GM12878 (cell line): ENCODE data around the gene SNCA. TPM values are rescaled to one million over a fixed set of nuclear protein-coding genes. Genes with fewer than 3 reads are reported as not detected.

Source experiments
- ATAC-seq: fragments of 200-7000 bp; cut with Tn5 transposase; 3 replicates; pipeline ENCODE4 v1.9.1; 2020; ENCODE audit warnings: mild to moderate bottlenecking, moderate library complexity
- BruUV-seq: library from RNA; stranded (reverse); fragments of 400-500 nt; replicated peaks from 2 replicates; lab custom pipeline; 2021; lab: Mats Ljungman, UMichigan
- CTCF ChIA-PET: fragments of 300-600 bp; sonication (Branson Sonifier 250); formaldehyde crosslinking; extraction: SDS; loops from one replicate; lab custom pipeline; 2021; ENCODE audit warnings: inconsistent platforms; lab: Yijun Ruan, JAX
- POLR2A ChIA-PET: fragments of 350-600 bp; formaldehyde crosslinking; extraction: SDS; loops from one replicate; lab custom pipeline; 2021; ENCODE audit warnings: inconsistent platforms; lab: Charles Lee
- RAD21 ChIA-PET: fragments of 300-600 bp; sonication (Branson Sonifier 250); formaldehyde crosslinking; loops from one replicate; lab custom pipeline; 2023; ENCODE audit warnings: antibody characterized with exemption; ENCODE audit not compliant: unreplicated experiment; lab: Charles Lee
- SMC1A ChIA-PET: fragments of 300-600 bp; sonication (Branson Sonifier 250); formaldehyde crosslinking; loops from one replicate; lab custom pipeline; 2023; ENCODE audit not compliant: unreplicated experiment, uncharacterized antibody; lab: Charles Lee
- DNase-seq: peaks from one replicate; pipeline ENCODE4 v3.0.0-alpha.2; 2011; ENCODE audit warnings: low read depth, low spot score
- FAIRE-seq: peaks from 3 replicates; lab custom pipeline; 2011; peaks lifted over from hg19 to GRCh38; lab: Jason Lieb, UNC
- H2AFZ ChIP-seq: 2 replicates; pipeline ENCODE4 v1.6.0; 2011; ENCODE audit warnings: low read depth, low read length, control low read depth; ENCODE audit not compliant: control insufficient read depth
- H3K27ac ChIP-seq: 2 replicates; pipeline ENCODE4 v1.5.1; 2011; ENCODE audit warnings: control low read depth; ENCODE audit not compliant: control insufficient read depth, insufficient read depth
- H3K27me3 ChIP-seq, 2 experiments: replicated peaks in 1 of 2; 2 replicates each; pipeline versions ENCODE4 v1.6.0 to v1.6.1; 2011; ENCODE audit warnings: low read length in 1 of 2; ENCODE audit not compliant: control insufficient read depth in 2 of 2, insufficient read depth in 2 of 2
- H3K36me3 ChIP-seq, 2 experiments: 2 replicates each; pipeline ENCODE4 v1.5.1; 2011; ENCODE audit warnings: low read length in 1 of 2; ENCODE audit not compliant: control insufficient read depth in 2 of 2, insufficient read depth in 2 of 2
- H3K4me1 ChIP-seq: 2 replicates; pipeline ENCODE4 v1.6.1; 2011; ENCODE audit warnings: mild to moderate bottlenecking, low read length, moderate library complexity, mixed read lengths; ENCODE audit not compliant: control insufficient read depth, insufficient read depth
- H3K4me2 ChIP-seq: 2 replicates; pipeline ENCODE4 v1.6.0; 2011; ENCODE audit warnings: control low read depth; ENCODE audit not compliant: control insufficient read depth, insufficient read depth
- H3K4me3 ChIP-seq: fragments of 200-600 bp; sonication (generic); 2 replicates; pipeline ENCODE4 v1.5.1; 2016
- H3K79me2 ChIP-seq: 2 replicates; pipeline ENCODE4 v1.6.0; 2011; ENCODE audit warnings: low read length; ENCODE audit not compliant: control insufficient read depth, insufficient read depth
- H3K9ac ChIP-seq: 2 replicates; pipeline ENCODE4 v1.8.0; 2011; ENCODE audit warnings: low read length, control low read depth, mixed read lengths; ENCODE audit not compliant: control insufficient read depth, insufficient read depth
- H3K9me3 ChIP-seq: replicated peaks from 3 replicates; pipeline ENCODE4 v1.5.1; 2011; ENCODE audit warnings: mild to moderate bottlenecking, low read length; ENCODE audit not compliant: control insufficient read depth, insufficient read depth
- H4K20me1 ChIP-seq: 2 replicates; pipeline ENCODE4 v1.6.0; 2011; ENCODE audit not compliant: control insufficient read depth, insufficient read depth
- BCL11A ChIP-seq: IDR thresholded peaks from 2 replicates; pipeline ENCODE4 v1.6.1; 2011; ENCODE audit warnings: low read depth, low read length
- CBX5 ChIP-seq: sonication (generic); IDR thresholded peaks from 2 replicates; pipeline ENCODE4 v1.6.1; 2016; ENCODE audit warnings: low read depth, moderate library complexity, mild to moderate bottlenecking, inconsistent platforms
- MXI1 ChIP-seq: fragments of 150-350 bp; IDR thresholded peaks from 2 replicates; pipeline ENCODE4 v1.6.1; 2011; ENCODE audit warnings: low read depth, mild to moderate bottlenecking, inconsistent platforms, low read length, improper control_type of control experiment
- SMAD5 ChIP-seq: IDR thresholded peaks from 2 replicates; pipeline ENCODE4 v1.6.1; 2016; ENCODE audit warnings: antibody characterized with exemption, low read depth
- STAT3 ChIP-seq: IDR thresholded peaks from 2 replicates; pipeline ENCODE4 v1.6.1; 2011; ENCODE audit warnings: low read depth, low read length, improper control_type of control experiment
- WGBS: methylation state at CpG from one replicate; pipeline ENCODE4 v1.1.6; 2016; ENCODE audit warnings: low lambda C conversion rate; ENCODE audit not compliant: insufficient replicate concordance, insufficient coverage; ENCODE audit errors: missing lambda C conversion rate; 5-methylcytosine and 5-hydroxymethylcytosine counted together
- in situ Hi-C: fragments of 300-500 bp; cut with MboI; formaldehyde crosslinking; loops from 9 replicates; pipeline ENCODE4 v1.14.3; 2018; ENCODE audit warnings: mixed read lengths
- intact Hi-C: fragments of 100-400 bp; cut with micrococcal nuclease; formaldehyde crosslinking; loops from one replicate; pipeline ENCODE4 v1.14.2; 2022; ENCODE audit not compliant: unreplicated experiment
- polyA plus RNA-seq, 11 experiments: library from polyadenylated mRNA; depleted of rRNA in 4 of 11; unstranded in 6 of 11; stranded (reverse) in 5 of 11; fragments of >200 nt; fragmentation: Nextera tagmentation in 4 of 11; fragmentation: Illumina TruSeq in 1 of 11; extraction: Ambion mirVana in 4 of 11; extraction: Trizol in 1 of 11; gene quantifications; 1 replicate in 1 of 11; 2 replicates in 10 of 11; pipeline versions ENCODE4 v1.2.1 to v1.2.3, GENCODE V29; 2011 to 2016; ENCODE audit warnings: inconsistent platforms in 2 of 11, missing spikeins in 2 of 11, low read depth in 1 of 11
- total RNA-seq, 4 experiments: library from RNA; depleted of rRNA in 3 of 4; stranded (reverse); fragments of >200 nt in 3 of 4; fragmentation: Illumina TruSeq in 1 of 4; extraction: Trizol in 1 of 4; gene quantifications; 2 replicates each; pipeline versions ENCODE4 v1.2.1 to v1.2.3, GENCODE V29; 2013 to 2021
- TF ChIP-seq, protein P1 (sequence below): fragments of 450-650 bp; IDR thresholded peaks from 2 replicates; pipeline ENCODE4 v1.6.1; 2017; ENCODE audit warnings: mild to moderate bottlenecking, low read depth, inconsistent platforms; ENCODE audit not compliant: poor library complexity, severe bottlenecking
- TF ChIP-seq, protein P2 (sequence below): IDR thresholded peaks from 2 replicates; pipeline ENCODE4 v1.6.1; 2011; ENCODE audit warnings: borderline replicate concordance, low read depth, mild to moderate bottlenecking, moderate library complexity, mixed read lengths, low read length; ENCODE audit not compliant: insufficient read depth; ENCODE audit errors: extremely low read length
- TF ChIP-seq, protein P3 (sequence below): fragments of 450-650 bp; IDR thresholded peaks from 2 replicates; pipeline ENCODE4 v1.6.1; 2014; ENCODE audit warnings: mild to moderate bottlenecking
- TF ChIP-seq, protein P4 (sequence below): fragments of 450-650 bp; formaldehyde crosslinking; IDR thresholded peaks from 2 replicates; pipeline ENCODE4 v1.4.0; 2020; ENCODE audit warnings: mild to moderate bottlenecking, moderate library complexity

SNCA gene
- total and polyA plus RNA-seq, 10 of the 15 experiments (the other 5 are each of a cell fraction or from before 2014, with no cell fraction given), result 0.22 TPM; not detected in 9

DNA sequence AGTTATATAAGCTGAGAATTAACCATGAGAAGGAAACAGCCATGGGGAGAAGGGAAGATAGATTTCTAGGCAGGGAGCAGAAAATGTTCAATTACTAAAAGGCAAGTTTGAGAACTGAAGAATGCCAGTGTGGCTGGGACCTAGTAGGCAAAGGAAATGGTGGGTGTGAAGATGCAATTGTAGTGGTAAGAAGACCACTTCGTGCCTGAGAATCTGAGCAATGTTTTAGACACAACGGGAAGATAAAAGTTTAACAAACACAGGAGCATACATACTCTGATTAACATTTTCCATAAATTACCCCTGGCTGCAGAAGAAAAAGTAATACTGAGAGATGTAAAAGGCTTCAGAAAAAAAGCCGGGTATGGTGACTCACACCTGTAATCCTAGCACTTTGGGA is 39.6 kb upstream of the SNCA start:
- no peaks in the 10 kb centered on the region for H3K79me2 ChIP-seq
- ChIA-PET RAD21 (no interaction called here), CTCF (no interaction called here), SMC1A (no interaction called here), POLR2A (no interaction called here)
- DNase-seq (no peak), ATAC-seq (no peak), FAIRE-seq (no peak)
- no peaks in the 10 kb centered on the region for H3K9me3 ChIP-seq
- intact Hi-C loops (no loop called here), in situ Hi-C loops (no loop called here)
- no peak overlapping the region for H3K4me2 ChIP-seq
- no peaks in the 10 kb centered on the region for H3K4me1 ChIP-seq
- WGBS, result 21% methylated on average over 3 of the region's 3 CpGs
- TF ChIP-seq, protein P1, sequence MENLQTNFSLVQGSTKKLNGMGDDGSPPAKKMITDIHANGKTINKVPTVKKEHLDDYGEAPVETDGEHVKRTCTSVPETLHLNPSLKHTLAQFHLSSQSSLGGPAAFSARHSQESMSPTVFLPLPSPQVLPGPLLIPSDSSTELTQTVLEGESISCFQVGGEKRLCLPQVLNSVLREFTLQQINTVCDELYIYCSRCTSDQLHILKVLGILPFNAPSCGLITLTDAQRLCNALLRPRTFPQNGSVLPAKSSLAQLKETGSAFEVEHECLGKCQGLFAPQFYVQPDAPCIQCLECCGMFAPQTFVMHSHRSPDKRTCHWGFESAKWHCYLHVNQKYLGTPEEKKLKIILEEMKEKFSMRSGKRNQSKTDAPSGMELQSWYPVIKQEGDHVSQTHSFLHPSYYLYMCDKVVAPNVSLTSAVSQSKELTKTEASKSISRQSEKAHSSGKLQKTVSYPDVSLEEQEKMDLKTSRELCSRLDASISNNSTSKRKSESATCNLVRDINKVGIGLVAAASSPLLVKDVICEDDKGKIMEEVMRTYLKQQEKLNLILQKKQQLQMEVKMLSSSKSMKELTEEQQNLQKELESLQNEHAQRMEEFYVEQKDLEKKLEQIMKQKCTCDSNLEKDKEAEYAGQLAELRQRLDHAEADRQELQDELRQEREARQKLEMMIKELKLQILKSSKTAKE, result no peak
- no peak for TF ChIP-seq CBX5
- no peak for TF ChIP-seq SMAD5
- no peak for TF ChIP-seq STAT3
- BruUV-seq, result no TSS peak
- no peak overlapping the region for H2AFZ ChIP-seq
- H3K36me3 ChIP-seq, result no peaks in the 10 kb centered on the region
- H3K9ac ChIP-seq, result no peak overlapping the region
- no peaks in the 10 kb centered on the region; a peak in 1 of 4 replicates for H3K27me3 ChIP-seq
- no peaks in the 10 kb centered on the region for H4K20me1 ChIP-seq
- H3K4me3 ChIP-seq, result no peak overlapping the region
- H3K27ac ChIP-seq, result no peak overlapping the region

DNA sequence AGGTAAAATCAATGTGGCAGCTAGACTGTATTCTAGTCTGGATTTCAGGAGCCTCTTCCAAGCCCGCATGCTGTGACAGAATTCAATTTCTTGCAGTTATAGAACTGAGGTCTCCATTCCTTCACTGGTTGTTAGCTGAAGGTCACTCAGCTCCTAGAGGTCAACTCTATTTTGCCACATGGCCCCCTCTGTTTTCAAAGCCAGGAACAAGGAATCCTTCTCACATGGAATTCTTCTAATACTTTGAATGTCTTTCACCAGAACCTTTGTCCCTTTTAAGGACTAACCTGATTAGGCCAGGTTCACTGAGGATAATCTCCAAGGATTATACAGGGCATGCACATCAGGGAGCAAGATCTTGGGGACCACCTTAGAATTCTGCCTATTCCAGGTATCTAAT is 34.2 kb upstream of the SNCA start:
- no peak for FAIRE-seq
- H3K27ac ChIP-seq, result no peak overlapping the region
- in situ Hi-C loops (no loop called here), intact Hi-C loops (no loop called here)
- RAD21 ChIA-PET, result no interaction called here
- H3K9me3 ChIP-seq, result no peaks in the 10 kb centered on the region
- H3K27me3 ChIP-seq, result no peaks in the 10 kb centered on the region
- DNase-seq, result no peak
- 50% methylated on average over 1 of the region's 1 CpG for WGBS
- BruUV-seq, result no TSS peak
- H3K4me3 ChIP-seq, result no peak overlapping the region
- POLR2A ChIA-PET, result no interaction called here
- H2AFZ ChIP-seq, result no peak overlapping the region
- SMC1A ChIA-PET, result interaction anchor here (1.0 to 1.6 kb wide), 3 partner anchors 21 to 303 kb away, joined by 3 to 5 read pairs (median 5); no protein-coding TSS in a partner anchor
- H3K79me2 ChIP-seq, result no peaks in the 10 kb centered on the region
- CTCF ChIA-PET, result interaction anchor here (1.5 kb wide), 1 partner anchor 19 kb away, joined by 5 read pairs; no protein-coding TSS in a partner anchor
- ATAC-seq, result no peak
- no peak overlapping the region for H3K4me2 ChIP-seq
- H4K20me1 ChIP-seq, result no peaks in the 10 kb centered on the region
- no peaks in the 10 kb centered on the region for H3K4me1 ChIP-seq
- no peaks in the 10 kb centered on the region for H3K36me3 ChIP-seq
- no peak overlapping the region for H3K9ac ChIP-seq
- TF ChIP-seq, protein P2, sequence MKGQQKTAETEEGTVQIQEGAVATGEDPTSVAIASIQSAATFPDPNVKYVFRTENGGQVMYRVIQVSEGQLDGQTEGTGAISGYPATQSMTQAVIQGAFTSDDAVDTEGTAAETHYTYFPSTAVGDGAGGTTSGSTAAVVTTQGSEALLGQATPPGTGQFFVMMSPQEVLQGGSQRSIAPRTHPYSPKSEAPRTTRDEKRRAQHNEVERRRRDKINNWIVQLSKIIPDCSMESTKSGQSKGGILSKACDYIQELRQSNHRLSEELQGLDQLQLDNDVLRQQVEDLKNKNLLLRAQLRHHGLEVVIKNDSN, result no peak
- no peak for TF ChIP-seq MXI1
- TF ChIP-seq BCL11A, result no peak
- no peak for TF ChIP-seq STAT3
- TF ChIP-seq, protein P3, sequence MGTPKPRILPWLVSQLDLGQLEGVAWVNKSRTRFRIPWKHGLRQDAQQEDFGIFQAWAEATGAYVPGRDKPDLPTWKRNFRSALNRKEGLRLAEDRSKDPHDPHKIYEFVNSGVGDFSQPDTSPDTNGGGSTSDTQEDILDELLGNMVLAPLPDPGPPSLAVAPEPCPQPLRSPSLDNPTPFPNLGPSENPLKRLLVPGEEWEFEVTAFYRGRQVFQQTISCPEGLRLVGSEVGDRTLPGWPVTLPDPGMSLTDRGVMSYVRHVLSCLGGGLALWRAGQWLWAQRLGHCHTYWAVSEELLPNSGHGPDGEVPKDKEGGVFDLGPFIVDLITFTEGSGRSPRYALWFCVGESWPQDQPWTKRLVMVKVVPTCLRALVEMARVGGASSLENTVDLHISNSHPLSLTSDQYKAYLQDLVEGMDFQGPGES, result no peak
- TF ChIP-seq, protein P4, sequence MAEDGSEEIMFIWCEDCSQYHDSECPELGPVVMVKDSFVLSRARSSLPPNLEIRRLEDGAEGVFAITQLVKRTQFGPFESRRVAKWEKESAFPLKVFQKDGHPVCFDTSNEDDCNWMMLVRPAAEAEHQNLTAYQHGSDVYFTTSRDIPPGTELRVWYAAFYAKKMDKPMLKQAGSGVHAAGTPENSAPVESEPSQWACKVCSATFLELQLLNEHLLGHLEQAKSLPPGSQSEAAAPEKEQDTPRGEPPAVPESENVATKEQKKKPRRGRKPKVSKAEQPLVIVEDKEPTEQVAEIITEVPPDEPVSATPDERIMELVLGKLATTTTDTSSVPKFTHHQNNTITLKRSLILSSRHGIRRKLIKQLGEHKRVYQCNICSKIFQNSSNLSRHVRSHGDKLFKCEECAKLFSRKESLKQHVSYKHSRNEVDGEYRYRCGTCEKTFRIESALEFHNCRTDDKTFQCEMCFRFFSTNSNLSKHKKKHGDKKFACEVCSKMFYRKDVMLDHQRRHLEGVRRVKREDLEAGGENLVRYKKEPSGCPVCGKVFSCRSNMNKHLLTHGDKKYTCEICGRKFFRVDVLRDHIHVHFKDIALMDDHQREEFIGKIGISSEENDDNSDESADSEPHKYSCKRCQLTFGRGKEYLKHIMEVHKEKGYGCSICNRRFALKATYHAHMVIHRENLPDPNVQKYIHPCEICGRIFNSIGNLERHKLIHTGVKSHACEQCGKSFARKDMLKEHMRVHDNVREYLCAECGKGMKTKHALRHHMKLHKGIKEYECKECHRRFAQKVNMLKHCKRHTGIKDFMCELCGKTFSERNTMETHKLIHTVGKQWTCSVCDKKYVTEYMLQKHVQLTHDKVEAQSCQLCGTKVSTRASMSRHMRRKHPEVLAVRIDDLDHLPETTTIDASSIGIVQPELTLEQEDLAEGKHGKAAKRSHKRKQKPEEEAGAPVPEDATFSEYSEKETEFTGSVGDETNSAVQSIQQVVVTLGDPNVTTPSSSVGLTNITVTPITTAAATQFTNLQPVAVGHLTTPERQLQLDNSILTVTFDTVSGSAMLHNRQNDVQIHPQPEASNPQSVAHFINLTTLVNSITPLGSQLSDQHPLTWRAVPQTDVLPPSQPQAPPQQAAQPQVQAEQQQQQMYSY, result no peak
